Hematopoietic multipotent progenitor cell (in vitro differentiated cells): Measurements from ENCODE around the gene KCNN1. TPM values are rescaled to one million over a fixed set of nuclear protein-coding genes. Genes with fewer than 3 reads are reported as not detected.
"Not testable (repeated sequence)": the region's sequence is repeated elsewhere in the genome, so short reads cannot be mapped to it uniquely, and the experiment has no call there.

Source experiments
- DNase-seq, 3 donors: peaks; one replicate each; pipeline ENCODE4 v3.0.0-alpha.2; 2011 to 2015; ENCODE audit warnings: low read depth in 2 of 3, low spot score in 2 of 3
- total RNA-seq: library from RNA; depleted of rRNA; stranded (reverse); fragments of >200 nt; gene quantifications from one replicate; pipeline ENCODE4 v1.2.3, GENCODE V29; 2012

Gene KCNN1
- total RNA-seq, result under 0.01 TPM

GRCh38 chr19:17966550-17967256 is at the start of gene KCNN1:
Gene KCNN1 (plus strand): TSS chr19:17967107. CDS start chr19:17973889, 6,782 bp downstream.
- no peak for DNase-seq

GRCh38 chr19:17918151-17918550 is 48.8 kb upstream of the KCNN1 start:
- not testable (repeated sequence) for DNase-seq

- DNase-seq, result not testable (repeated sequence)
These were observed 47.8 kb upstream of the KCNN1 start for GRCh38 chr19:17919122-17919521.

DNA sequence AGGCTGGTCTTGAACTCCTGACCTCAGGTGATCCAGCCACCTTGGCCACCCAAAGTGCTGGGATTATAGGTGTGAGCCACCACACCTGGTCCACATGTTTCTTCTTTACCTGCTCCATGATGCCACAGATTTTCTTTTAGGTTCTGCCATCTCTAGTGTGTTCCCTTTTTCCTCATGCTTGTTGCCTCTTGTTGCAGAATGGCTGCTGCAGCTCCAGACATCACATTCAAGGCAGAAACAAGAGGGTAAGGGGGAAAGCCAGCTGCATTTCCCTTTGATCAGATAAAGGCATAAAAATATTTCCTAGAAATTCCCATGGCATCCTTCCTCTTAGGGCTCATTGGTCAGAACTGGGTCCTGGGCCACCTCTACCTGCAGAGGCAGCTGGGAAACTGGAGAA is 46.4 kb upstream of the KCNN1 start:
- no peak for DNase-seq

DNA sequence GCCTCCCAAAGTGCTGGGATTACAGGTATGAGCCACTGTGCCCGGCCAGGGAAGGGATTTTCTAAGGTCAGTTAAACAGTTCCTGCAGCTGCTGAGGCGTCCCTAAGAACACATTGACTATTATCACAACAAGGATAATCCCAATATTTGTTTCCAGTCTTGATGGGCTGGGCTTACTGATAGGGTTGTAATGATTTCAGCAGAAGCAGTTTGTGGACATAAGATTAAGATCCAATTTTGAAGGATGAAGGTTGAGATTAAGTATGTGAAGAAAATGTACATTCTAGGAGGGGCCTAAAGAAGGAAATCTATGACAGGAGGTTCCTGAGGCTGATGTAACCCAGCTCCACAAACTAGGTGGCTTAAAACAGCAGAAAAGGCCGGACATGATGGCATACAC is 44.8 kb upstream of the KCNN1 start:
- no peak for DNase-seq

GRCh38 chr19:17926044-17926443 is 40.9 kb upstream of the KCNN1 start:
- DNase-seq, result no peak

DNA sequence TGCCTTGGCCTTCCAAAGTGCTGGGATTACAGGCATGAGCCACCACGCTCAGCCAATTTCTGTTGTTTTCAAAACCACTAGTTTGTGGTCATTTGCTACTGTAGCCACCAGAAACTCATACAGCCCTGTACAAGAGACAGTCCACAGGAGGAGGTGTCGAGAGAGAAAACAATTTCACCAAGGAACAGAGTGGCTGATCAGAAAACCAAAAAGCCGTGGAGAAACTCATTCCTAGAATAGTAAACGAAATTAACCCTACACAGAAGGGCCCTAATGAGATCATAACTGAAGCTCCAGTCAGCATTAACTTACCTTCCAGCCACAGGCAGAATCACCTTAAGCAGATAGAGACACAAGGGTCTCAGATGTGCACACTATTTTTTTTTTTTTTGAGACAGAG is 37.9 kb upstream of the KCNN1 start:
- DNase-seq, result no peak

- no peak for DNase-seq
These were observed 35.2 kb upstream of the KCNN1 start for GRCh38 chr19:17931532-17932191.

DNA sequence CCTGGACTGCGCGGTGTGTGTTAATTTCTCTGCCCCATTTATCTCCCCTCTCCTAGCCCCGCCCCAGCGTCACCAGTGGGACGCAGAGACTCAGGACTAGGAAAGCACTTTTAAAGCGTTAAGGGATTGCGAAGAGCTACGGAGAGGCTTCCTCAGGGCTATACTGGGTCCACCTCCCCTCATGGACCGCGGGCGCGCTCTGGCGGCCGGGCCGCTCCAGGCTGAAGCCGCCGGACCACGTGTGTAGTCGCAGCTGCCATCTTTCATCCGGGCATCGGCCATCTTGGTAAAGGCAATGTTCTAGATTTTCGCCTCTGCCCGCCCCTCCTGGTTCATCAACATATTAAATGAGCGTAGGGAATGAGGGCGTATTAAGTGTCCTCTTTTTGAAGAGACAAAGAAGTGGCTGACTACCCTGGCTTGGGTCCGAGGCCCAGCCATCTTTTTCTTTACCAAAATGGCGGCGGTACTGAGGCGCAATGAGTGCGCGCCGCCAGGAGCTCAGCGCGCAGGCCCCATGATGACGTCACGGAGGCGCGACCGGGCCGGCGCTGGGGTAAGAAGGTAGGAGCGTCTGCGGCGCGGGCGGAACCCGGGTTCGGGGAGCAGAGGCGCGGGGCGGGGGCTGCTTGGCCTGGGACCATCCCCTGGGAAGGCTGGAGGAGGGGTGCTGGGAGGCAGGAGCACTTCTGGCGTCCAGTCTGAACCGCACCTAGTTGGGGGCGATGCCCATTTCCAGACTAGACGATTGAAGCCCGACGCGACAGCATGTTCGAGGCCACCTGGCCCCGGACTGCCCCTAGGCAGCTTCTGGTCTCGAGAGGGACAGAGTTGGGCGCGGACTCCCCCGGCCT is 34.2 kb upstream of the KCNN1 start, which contains the start of gene CCDC124:
CCDC124 (plus strand) TSS at position 531 of the 854 bp plus-strand sequence. CDS start 3,406 bp downstream, outside the sequence.
- peak; percentile 92 to 95 (median 94) for DNase-seq

DNA sequence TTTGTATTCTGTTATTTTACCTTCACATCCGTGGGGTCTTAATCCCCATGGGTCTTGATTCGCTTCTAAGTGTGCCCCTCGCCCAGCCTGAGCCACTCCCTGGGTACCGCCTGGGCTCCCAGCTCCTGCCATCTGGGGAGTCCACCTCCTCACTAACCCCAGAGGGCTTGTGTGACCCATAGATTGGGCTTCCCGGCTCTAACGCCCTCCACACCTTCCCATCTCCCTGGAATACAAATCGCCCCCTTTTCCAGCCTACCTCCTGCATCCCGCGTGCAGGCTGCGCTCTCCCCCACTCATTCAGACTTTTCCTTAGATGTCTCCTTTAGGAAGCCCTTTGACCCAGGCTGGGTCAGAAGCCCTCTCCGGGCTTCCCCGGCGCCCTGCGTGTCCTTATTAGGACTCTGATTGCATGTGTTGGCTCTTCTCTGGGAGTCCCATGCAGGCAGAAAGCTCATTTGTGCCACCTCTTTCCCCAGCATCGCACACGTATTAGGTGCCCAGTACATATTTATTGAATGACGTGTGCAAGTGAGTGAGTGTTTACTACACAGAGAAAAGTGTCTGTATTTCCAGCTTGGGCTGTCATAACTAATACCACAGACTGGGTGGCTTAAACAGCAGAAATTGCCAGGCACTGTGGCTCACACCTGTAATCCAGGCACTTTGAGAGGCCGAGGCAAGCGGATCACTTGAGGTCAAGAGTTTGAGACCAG is 33.3 kb upstream of the KCNN1 start:
- DNase-seq, result no peak

DNA sequence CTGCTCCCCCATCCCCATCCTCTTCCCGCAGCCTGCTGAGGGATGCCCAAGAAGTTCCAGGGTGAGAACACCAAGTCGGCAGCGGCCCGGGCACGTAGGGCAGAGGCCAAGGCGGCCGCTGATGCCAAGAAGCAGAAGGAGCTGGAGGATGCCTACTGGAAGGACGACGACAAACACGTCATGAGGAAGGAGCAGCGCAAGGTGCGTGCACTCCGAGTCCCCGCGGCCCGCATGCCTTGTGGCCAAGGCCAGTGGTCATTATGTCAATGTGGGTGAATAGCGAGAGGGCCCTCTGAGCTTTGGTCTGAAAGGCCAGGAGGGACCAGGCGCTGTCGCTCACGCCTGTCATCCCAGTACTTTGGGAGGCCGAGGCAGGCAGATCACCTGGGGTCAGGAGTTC is 30.5 kb upstream of the KCNN1 start:
- DNase-seq, result no peak

DNA sequence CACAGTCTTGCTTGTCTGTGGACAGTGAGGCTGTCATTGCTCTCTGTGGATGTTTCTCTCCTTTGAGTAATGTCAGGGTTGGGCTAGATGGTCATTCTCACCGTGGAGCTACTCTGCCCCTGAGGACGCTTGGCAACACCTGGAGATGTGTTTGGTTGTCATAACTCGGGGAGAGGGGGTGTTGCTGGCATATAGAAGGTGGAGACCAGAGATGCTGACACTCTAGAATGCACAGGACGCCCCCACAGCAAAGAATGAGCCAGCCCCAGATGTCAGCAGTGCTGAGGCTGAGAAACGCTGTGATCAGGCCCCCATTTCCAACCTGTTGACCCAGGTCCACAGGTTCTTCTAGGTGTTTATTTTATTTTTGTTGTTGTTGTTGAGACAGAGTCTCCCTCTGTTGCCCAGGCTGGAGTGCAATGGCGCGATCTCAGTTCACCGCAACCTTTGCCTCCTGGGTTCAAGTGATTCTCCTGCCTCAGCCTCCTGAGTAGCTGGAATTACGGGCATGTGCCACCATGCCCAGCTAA is 29.5 kb upstream of the KCNN1 start:
- no peak for DNase-seq

GRCh38 chr19:17938092-17938845 is 28.6 kb upstream of the KCNN1 start:
- DNase-seq, result peak in 2 of 3 donors; percentile 76 to 84

DNA sequence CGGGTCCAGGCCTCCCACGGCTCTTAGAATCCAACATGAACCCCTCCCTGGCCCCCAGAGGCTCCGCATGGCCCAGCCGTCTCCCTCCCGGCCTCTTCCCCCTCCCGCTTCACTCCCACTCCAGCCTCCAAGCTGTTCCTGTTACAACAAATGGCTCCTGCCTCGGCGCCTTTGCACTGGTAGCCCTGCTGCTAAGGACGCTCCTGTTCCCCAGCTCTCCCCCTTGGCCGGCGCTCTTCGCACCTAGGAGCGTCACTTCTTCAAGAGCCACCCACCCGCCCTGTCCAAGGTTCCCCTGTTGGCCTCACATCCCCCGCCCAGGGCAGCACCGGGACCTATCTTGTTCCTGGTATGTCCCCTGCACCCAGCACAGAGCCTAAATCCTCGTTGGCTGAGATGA is 24.7 kb upstream of the KCNN1 start:
- no peak for DNase-seq

DNA sequence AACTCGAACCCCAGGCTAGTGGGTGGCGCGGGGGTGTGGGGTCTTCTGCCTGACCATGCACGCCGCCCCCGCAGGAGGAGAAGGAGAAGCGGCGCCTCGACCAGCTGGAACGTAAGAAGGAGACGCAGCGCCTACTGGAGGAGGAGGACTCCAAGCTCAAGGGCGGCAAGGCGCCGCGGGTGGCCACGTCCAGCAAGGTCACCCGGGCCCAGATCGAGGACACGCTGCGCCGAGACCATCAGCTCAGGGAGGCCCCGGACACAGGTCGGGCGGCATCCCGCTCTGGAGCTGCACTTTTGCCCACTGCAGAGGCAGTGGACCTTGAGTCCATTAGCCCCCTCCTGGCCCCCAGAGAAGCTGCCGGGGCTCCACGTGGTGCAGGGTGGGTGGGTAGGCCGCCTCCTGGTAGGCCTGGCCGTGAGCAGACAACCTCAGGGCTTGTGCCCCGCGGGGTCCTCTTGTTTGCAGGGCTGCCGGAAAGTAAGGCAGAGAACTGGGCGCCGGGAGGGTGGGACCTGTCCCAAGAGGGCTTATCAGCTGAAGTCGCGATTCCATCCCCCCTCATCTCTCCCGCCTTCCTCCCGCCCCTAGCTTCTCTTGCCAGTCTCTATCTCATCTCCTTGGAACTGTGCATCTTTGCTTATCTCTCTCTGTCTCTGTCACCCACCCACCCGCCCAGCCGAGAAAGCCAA is 24.2 kb upstream of the KCNN1 start:
- no peak for DNase-seq

DNA sequence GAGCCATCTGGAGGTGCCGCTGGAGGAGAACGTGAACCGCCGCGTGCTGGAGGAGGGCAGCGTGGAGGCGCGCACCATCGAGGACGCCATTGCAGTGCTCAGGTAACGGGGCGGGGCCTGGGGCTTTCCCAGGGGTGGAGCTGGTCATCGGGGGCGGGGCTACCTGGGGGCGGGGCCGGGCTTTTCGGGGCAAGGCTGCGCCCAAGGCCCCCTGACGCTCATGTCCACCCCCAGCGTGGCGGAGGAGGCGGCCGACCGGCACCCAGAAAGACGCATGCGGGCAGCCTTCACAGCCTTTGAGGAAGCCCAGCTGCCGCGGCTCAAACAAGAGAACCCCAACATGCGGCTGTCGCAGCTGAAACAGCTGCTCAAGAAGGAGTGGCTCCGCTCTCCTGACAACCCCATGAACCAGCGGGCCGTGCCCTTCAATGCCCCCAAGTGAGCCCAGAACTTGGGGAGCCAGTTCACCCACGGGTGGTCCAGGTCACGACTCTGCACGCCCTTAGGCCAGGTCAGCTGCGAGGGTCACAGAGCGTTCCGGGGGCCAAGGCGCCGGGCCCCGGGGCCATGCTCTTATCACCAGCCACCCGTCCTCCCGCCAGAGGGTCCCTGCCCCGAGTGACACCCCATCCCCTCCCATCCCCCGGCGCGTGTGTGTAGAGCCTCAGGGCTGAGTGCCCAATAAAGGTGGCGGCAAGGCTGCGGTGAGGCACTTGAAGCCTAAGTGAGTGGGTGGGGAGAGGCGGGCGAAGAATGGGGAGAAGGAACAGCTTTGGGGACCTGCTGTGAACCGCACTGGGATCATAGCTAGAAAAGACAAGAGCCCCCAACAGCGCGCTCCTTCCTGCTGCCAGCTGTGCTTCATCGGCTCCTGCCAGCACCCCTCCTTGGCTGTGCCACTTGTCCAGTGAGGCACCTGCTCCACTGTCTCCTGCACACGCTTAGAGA is 23.4 kb upstream of the KCNN1 start:
- no peak for DNase-seq

DNA sequence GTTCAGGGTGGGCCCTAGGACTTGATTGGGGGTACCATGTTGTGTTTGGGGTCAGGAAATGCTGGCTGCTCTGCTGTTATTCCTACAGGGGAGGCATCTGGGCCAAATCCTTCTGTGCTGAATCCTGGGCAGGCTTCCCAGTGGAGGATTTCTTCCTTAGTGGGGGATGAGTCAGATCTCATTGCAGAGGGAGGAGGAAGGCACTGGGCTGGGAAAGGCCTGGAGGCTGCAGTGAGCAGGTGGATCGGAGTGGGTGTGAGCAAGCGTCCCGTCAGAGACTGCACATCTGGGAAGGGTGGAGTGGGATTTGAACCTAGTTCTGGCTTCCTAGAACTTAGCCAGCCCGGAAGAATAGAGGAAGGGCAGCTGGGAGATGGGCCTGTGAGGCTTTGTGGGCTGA is 22.6 kb upstream of the KCNN1 start:
- DNase-seq, result no peak
